GM19455 (cell line): Measurements from ENCODE around the gene MALSU1.
A peak's percentile ranks its signal among the peaks of the same experiment; 100 is the strongest.

ENCODE experiments used
- ATAC-seq: cut with Tn5 transposase; IDR thresholded peaks from one replicate; pipeline ENCODE4 v1.9.1; 2021; ENCODE audit not compliant: unreplicated experiment

MALSU1 gene

DNA sequence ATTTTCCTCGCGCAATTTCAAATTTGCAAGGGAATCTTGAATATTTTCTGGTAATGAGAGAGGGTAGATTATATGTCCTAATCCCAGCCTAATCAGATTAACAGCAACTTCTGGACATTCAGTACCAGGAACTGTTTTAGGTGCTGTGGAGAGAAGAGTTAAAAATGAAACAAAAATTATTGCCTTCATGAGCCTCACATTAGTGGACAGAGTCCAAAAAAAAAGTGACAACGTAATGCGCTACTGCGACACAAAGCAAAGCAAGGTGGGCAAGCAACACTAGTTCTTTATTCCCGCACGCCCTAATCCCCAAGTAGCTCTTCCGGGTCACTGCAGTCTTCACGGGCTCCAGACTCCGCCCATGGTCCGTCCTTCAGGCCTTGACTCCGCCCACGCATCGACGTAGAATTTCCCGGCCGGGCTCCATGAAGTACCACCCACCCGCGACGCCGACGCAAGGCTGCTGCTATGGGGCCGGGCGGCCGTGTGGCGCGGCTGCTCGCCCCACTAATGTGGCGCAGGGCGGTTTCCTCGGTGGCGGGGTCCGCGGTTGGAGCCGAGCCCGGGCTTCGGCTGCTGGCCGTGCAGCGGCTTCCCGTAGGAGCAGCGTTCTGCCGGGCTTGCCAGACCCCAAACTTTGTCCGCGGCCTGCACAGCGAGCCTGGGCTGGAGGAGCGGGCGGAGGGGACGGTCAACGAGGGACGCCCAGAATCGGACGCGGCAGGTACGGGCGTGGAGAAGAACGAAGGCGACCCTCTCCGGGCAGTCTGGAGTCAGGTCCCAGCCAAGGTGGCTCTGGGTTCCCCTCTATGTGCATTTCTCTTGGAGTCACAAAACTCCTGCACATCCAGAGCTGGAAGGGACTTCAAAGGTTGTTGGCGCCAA, at the start of gene MALSU1:
MALSU1 (plus strand) TSS at position 455 of the 885 bp plus-strand sequence; CDS start at position 469, 14 bp downstream.
- ATAC-seq, result peak; percentile 99

DNA sequence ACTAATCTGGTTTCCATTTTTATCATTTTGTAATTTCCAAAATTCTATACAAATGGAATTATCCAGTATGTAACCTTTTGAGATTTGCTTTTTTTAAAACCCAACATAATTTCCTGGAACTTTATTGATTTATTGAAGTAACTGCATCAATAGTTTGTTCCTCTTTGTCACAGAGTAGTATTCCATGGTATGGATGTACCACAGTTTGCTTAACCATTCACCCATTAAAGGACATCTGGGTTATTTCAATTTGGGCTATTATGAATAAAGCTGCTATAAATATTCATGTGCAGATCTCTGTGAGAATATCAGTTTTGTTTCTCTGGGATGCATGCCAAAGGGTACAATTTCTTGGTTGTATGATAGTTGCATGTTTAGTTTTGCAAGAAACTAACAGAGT, 49.7 kb upstream of the MALSU1 start:
- ATAC-seq, result no peak

DNA sequence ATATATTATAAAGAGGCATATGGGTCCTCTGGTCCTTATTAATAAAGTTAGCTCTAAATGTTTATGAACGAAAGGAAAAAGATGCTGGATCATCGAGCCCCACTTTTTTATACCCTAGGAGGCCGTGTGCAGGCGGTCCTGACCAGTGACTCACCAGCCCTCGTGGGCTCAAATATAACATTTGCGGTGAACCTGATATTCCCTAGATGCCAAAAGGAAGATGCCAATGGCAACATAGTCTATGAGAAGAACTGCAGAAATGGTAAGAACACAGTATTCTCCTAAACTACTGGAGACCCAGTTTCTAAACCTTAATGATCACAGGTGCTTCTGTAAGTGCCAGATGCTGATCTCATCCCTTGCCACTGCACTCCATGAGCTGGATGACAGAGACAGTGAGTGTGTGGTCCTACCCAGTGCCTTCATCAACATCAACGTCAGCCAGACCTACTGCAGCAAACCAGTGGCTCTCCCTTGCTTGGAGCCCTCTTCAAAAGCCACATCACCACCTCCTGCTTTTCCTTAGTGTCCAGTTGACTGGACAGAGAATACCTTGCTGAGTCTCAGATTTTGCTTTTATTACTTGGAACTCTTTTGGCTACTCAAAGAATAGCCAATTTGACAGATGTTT, 45.0 kb upstream of the MALSU1 start:
- ATAC-seq, result no peak

DNA sequence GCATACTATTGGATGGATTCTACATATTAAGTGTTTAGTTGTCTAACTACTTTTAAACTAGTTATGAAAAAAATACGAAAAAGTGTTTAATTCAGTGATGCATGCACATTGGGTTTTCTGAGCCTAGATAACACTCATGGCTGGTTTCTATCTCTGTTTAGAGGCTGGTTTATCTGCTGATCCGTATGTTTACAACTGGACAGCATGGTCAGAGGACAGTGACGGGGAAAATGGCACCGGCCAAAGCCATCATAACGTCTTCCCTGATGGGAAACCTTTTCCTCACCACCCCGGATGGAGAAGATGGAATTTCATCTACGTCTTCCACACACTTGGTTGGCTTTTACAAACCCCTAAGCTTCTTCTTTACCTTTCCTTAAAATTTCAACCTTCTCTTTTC, 42.4 kb upstream of the MALSU1 start:
- ATAC-seq, result no peak

DNA sequence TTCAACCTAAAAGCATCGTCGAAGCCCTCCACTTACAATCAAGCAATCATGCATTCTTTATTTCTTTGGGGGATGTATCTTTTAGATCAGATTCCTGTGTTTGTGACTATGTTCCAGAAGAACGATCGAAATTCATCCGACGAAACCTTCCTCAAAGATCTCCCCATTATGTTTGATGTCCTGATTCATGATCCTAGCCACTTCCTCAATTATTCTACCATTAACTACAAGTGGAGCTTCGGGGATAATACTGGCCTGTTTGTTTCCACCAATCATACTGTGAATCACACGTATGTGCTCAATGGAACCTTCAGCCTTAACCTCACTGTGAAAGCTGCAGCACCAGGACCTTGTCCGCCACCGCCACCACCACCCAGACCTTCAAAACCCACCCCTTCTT, 38.8 kb upstream of the MALSU1 start:
- no peak for ATAC-seq

DNA sequence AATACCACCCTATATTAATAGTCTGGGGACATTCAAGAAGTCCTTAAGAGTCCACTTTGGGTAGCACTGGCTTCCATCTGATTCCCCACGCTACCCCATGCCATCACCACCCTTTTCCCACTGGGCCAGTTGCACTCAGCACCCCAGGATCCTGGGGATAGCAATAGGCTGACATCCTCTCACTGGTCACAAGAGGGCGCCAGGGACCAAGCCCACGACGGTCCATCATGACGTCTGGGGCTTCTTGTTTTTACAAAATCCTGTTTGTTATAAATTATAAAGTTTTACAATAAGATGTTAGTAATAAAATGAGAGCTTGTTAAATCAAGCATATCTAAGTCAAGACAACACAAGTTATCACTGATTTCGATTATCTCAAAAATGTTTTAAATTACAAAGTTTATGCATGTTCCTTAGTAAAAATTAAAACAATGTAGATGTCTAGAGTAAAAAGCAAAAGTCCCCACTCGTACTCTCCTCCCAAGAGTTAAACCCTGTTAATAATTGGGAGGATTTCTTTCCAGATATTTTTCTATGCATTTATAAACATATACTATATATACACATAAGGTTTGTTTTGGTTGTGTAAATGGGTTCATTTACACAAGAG, 37.2 kb upstream of the MALSU1 start:
- peak; percentile 86 for ATAC-seq

DNA sequence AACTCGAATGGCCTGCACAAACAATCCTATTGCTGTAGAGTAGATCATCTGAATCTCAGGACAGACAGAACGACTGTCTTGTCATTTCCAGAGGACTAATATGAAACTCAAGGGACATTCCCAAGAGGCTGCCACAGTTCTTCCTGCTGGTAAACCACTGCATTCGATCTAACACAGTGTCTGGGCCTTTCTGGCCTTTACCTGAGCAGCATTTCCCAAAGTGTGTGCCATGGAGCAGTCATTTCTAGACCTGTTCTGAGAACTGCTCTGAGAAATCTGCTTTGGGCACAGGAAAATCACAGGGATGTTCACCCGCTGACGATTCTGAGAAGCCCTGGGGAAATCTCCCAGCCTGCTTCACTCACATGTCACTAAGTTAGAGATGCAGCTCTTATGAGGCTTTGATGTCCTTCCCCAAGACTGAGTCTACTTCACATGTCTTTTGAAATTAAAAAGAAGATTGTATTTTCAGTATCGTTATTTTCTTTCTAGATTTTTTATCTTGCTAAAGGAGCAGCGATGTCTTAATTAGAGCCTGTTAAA, 34.2 kb upstream of the MALSU1 start:
- no peak for ATAC-seq

DNA sequence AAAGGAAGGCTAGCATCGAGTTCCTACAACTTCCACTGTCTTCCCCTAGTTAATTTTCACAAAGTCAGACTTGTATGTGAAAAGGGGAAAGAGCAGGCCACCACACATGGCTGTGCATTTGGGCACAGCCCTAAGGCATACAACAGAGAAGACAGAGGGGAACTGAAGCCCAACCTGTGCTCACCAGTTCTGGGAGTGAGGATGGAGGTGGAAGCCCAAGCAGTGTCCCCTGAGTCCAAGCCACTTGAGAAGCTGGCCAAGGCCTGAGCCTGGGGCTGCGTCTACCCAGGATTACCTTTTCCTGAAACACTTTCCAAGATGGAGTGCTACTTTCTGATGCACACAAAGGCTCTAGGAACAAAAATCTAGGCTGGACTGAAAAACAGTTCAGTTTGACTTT, 32.2 kb upstream of the MALSU1 start:
- ATAC-seq, result no peak

DNA sequence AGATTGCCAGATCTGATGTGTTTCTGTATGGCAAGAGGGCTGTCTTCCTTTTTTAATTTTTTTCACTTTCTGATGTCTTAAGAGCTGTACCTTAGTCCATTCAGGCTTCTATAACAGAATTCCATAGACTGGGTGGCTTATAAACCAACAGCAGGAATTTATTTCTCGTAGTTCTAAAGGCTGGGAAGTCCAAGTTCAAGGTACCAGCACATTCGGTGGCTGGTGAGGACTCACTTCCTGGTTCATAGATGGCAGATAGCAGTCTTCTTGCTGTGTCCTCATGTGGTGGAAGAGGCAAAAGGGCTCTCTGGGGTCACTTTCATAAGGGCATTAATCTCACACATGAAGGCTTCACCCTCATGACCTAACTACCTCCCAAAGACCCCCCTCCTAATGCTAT, 31.8 kb upstream of the MALSU1 start:
- no peak for ATAC-seq

DNA sequence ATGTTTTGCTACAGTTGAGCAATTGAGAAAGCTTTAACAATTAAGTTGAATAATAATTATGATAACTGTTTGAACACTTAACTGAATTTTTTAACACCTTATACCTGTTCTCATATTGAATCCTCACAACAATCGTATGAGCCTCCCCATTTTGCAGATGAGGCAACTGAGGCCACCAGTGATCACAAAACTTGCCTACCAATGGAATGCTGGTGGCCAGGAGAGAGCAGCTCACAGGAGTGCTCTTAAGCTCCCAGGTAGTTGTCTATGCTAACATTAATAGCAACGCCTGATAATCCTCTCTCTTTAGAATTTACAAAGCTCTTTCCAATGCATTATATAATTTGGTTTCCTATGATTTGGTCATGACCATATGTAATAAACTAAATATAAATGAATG, 31.0 kb upstream of the MALSU1 start:
- ATAC-seq, result no peak

DNA sequence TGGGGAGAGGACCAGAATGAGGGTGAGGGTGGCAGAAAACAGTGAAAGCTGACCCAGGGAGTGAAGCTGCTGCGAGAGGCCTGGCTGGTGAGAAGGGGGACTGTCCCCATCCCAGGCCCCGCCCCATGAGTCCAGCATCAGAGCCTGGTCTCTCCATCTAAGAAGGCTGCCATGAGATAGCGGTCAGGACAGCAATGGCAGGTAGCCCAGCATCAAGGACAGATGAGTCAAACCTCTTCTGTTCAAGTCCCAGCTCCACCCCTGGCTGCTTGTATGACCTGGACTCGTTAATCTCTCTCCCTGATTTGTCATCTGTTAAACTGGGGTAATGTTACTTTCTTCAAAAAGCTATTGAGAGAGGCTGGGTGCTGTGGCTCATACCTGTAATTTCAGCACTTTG, 30.4 kb upstream of the MALSU1 start:
- no peak for ATAC-seq

DNA sequence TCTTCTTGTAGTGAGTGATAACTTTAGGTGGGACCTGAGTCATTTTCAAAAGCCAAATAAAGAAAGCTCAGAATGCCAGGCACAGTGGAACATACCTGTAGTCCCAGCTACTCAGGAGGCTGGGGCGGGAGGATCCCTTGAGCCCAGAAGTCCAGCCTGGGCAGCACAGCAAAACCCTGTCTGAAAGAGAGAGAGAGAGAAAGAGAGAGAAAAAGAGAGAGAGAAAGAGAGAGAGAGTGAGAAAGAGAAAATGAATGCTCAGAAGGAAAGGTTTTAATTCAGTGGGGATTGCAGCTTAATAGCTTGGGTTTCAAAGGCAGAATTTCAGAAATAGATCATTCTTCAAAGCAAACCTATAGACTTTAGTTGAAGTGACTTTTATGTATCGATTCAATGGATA, 26.9 kb upstream of the MALSU1 start:
- ATAC-seq, result no peak

DNA sequence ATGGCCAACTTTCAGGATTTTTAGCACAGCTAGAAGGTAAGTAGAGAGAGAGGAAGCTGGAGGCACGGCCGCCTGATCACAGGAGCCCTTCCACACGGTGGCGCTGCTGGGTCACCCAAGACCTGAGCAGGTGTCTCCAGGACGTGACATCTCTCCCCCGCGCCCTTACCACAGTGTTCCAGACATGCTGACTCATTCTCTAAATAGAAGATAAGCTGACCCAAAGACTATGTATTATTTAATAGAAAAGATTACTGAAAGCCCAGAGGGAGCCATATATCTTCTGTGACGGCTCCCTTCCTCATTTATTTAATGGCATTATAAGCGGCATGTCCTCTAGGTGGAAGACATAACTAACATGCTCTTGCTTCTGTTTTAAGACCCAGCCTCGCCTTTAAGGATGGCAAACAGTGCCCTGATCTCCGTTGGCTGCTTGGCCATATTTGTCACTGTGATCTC, 26.0 kb upstream of the MALSU1 start:
- peak; percentile 99 for ATAC-seq

DNA sequence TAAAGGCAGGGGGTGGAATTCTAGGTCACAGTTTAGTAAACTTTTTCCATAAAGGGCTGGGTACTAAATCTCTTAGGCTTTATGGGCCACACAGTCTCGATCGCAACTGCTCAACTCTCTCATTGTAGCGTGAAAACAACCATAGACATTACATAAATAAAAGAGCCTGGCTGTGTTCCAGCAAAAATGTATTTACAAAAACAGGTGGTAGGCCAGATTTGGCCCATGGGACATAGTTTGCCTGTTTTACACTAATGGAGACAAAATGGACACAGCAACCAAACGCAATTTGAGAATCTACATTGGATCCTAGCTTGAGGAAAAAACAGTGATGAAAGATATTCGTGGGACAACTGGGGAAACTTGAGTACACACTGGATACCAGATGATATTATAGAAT, 23.2 kb upstream of the MALSU1 start:
- ATAC-seq, result no peak

DNA sequence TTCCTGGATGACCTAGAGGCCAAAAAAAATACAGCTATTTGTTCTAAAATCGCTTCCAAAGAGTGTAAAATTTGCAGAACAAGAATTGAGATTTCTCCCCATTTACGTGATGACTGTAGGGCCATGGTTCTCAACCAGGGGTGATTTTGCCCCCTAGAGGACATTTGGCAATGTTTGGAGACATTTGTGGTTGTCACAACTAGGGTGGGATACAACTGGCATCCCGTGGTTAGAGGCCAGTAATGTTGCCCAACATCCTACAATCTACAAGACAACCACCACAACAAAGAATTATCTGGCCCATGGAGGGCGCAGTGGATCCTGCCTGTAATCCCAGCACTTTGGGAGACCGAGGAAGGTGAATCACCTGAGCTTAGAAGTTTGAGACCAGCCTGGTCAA, 22.8 kb upstream of the MALSU1 start:
- no peak for ATAC-seq

DNA sequence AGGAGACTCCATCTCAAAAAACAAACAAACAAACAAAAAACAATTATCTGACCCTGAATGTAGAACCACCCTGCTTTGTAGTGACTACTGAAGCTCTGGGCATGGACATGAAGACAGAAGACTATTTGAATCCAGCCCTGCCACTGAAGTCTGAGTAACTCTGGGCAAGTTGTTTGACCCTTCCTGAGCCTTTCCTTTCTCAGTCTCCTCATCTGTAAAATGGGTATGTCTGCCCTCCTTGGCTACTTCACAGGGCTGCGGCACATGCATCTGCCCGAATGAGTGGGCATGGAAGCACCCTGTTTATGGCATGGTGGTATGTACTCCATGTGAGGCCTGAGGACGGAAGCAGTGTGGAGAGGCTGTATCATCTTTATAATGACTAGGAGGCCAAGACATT, 22.2 kb upstream of the MALSU1 start:
- ATAC-seq, result no peak

DNA sequence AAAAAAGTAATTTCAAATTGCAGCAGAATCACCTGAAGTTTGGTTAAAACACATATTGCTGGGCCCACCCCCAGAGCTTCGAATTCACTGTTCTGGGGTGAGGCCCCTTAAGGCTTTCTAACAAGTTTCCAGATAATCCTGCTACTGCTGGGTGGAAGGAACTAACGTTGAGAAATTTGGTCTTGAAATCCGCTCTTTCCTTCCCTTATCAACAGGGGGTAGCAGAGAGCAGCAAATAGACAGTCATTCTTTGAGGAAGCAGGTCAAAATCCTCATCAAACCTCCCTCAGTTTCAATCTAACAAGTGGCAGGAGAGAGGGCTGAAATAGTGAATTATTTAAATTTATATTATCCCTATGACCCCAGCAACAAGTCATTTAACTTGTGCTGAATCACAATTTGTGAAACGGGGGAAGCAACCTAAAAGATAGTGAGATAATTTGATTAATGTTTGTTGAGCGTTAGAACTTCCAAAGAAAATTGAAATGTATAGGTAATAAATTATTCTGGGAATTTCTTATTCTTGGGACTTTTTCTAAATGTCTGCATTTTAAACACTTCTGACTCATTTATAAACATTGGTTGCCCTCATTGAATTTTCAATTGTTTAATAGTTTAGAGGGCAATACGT, 21.7 kb upstream of the MALSU1 start:
- ATAC-seq, result peak; percentile 43

DNA sequence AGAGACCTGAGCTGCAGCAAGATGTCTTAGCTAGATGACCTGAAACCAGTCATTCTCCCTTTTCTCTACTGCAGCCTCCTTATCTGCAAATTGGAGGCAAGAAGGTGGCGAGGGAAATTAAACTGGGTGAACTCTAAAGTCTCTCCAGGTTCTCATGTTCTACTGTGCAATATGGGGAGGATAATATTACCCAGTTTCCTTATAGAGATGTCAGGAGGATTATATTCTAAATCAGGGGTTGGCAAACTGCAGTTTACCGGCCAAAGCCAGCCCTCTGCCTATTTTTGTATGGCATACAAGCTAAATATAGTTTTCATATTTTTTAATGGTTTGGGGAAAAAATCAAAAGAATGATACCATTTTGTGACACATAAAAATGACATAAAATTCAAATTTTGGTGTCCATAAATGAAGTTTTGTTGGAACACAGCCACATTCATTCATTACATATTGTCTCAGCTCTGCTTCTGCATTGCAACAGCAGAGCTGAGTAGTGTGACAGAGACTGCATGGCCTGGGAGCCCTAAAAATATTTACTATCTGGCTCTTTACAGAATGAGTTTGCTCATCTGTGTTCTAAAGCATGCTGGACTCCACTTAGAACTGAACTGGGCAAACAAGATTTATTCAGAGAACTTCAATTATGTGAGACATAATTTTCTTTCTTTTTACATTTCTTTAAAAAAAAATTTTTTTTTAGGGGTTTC, 19.2 kb upstream of the MALSU1 start:
- ATAC-seq, result no peak

DNA sequence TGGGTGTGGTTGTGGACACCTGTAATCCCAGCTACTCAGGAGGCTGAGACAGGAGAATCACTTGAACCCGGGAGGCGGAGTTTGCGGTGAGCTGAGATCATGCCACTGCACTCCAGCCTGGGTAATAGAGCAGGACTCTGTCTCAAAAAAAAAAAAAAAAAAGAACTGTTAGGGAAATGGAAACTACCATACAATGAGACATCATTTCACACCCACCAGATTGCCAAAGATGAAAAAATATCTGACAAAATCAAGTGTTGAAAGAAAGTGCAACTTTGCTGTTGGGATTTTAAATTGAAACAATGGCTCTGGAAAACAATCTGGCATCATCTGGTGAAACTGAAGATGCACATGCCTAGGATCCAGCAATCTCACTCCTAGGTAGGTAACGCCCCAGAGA, 16.1 kb upstream of the MALSU1 start:
- no peak for ATAC-seq

DNA sequence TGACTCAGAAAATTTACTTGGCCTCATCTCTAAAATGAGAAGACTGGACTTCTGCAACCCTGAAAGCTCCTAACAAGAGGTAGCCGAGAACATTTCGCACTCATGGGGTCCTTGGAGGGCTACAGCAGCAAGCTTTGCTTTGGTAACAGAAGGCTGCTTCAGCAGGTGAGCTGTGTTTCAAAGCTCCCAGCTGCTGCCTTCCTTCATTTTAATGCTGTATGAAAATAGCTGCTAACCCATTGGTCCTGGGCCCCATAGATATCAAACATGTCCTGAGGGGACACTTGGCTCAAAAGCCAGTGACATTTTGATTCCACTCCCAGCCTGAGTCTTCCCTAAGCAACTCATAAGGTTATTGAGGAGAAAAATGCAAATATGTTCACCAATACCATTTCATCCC, 14.3 kb upstream of the MALSU1 start:
- no peak for ATAC-seq
